HepG2 (cell line): ENCODE results near the gene MARCOL.
"Not testable (repeated sequence)": the region's sequence is repeated elsewhere in the genome, so short reads cannot be mapped to it uniquely, and the experiment has no call there.

Experiments used
- CTCF ChIP-seq: sonication (generic); formaldehyde crosslinking; IDR thresholded peaks from 2 replicates; pipeline ENCODE4 v1.5.0; 2020; ENCODE audit warnings: mild to moderate bottlenecking, missing genetic modification reagents, moderate library complexity
- PBX2 ChIP-seq: IDR thresholded peaks from 2 replicates; pipeline ENCODE4 v1.6.1; 2016; ENCODE audit warnings: control low read depth
- POLR2AphosphoS5 ChIP-seq: IDR thresholded peaks from 2 replicates; pipeline ENCODE4 v1.6.1; 2012; ENCODE audit warnings: low read depth, low read length
- PRDM4 ChIP-seq: sonication (generic); formaldehyde crosslinking; IDR thresholded peaks from 2 replicates; pipeline ENCODE4 v1.9.0; 2021; ENCODE audit warnings: missing genetic modification reagents, borderline replicate concordance
- RFXAP ChIP-seq: sonication (generic); formaldehyde crosslinking; IDR thresholded peaks from 2 replicates; pipeline ENCODE4 v1.4.0; 2020; ENCODE audit warnings: missing genetic modification reagents, borderline replicate concordance
- ZMAT3 ChIP-seq: sonication (generic); formaldehyde crosslinking; conservative IDR thresholded peaks from 2 replicates; pipeline ENCODE4 v1.7.0; 2021; ENCODE audit warnings: missing genetic modification reagents

DNA sequence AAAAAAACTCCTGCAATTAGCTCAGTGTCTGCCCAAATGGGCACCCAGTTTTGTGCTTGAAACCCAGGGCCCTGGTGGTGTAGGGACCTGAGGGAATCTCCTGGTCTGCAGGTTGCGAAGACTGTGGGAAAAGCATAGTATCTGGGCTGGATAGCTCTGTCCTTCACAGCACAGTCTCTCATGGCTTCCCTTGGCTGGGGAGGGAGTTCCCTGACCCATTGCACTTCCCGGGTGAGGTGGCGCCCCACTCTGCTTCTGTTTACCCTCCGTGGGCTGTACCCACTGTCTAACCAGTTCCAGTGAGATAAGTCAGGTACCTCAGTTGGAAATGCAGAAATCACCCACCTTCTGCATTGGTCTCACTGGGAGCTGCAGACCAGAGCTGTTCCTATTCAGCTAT lies 43.0 kb downstream of the MARCOL start:
- TF ChIP-seq PRDM4 (CRISPR knock-in tag); ZMAT3 (CRISPR knock-in tag); PBX2 (CRISPR knock-in tag); CTCF (CRISPR knock-in tag); RFXAP; POLR2AphosphoS5: not testable (repeated sequence)
